ENCODE data around the gene CADPS. TPM values are rescaled to one million over a fixed set of nuclear protein-coding genes. Genes with fewer than 3 reads are reported as not detected.

The CADPS gene
- total RNA-seq, 4 donors from 2014 or later = 0.82 to 13.2 TPM; not detected in 2

DNA sequence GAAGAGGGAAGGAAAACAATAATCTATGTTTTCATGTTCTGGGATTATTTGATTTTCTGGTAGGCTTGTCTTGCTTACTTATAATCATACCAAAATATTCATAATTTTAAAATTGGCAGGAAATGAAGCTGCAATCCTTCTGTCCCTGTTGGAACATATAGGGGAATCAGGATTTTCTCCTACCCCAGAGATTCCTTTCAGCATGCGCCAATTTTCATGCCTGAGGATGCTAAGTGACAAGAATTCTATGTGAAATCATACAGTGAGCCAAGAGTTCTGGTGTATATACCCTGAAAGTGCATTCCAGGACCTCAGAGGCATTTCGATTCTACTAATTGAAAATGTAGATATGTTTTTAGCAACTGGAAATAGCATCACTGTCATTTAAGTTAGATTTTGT, 9.9 kb upstream of the CADPS start:
- Histone ChIP-seq H3K4me1 (no peaks in the 10 kb centered on the region), H3K27me3 (no peaks in the 10 kb centered on the region), H3K27ac (no peak overlapping the region), H3K36me3 (no peaks in the 10 kb centered on the region), H3K4me3 (no peak overlapping the region), H3K9me3 (no peaks in the 10 kb centered on the region)
- TF ChIP-seq POLR2A (IDR thresholded peaks at IDR 0.05) = no peak
- TF ChIP-seq, protein P1, sequence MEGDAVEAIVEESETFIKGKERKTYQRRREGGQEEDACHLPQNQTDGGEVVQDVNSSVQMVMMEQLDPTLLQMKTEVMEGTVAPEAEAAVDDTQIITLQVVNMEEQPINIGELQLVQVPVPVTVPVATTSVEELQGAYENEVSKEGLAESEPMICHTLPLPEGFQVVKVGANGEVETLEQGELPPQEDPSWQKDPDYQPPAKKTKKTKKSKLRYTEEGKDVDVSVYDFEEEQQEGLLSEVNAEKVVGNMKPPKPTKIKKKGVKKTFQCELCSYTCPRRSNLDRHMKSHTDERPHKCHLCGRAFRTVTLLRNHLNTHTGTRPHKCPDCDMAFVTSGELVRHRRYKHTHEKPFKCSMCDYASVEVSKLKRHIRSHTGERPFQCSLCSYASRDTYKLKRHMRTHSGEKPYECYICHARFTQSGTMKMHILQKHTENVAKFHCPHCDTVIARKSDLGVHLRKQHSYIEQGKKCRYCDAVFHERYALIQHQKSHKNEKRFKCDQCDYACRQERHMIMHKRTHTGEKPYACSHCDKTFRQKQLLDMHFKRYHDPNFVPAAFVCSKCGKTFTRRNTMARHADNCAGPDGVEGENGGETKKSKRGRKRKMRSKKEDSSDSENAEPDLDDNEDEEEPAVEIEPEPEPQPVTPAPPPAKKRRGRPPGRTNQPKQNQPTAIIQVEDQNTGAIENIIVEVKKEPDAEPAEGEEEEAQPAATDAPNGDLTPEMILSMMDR (IDR thresholded peaks at IDR 0.05) = no peak
- no peak for DNase-seq
- intact Hi-C loops (cut with DNase I; ENCODE audit: low total_unique reads) = no loop called here

DNA sequence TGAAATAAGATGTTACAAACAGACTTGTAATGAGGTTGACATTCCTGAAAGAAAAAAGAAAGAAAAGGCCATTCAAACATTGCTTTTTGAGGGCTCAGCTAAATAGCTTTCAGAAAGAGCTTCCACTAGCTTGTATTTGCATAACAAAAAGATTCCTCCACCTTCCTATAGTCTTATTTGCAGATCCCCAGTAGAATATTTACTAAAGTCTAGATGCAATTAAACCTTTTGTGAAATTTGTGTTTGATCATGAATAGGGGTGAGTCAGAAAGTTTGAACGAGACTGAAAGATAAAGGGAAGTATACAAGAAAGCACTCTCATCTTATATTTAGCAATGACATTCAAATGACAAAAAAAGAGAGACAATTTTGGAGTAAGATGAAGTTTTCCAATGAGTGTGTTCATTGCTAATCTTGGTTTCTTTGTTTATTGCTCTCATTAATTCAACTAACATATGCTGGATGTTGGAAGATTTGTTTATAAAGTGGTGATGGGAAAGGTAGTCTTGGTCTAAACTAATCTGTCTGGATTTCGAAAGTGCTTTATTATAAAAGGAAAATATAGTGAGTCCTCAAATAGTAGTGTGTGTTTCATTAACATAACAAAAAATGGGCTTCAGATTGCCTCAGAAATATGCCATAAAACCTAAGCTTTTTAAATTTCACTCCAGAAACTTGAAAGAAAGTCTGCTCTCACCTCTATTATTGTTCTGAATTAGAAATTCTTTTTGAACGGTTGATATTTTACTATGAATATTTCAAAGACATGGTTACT, 9.1 kb upstream of the CADPS start:
- Histone ChIP-seq H3K4me1 (no peaks in the 10 kb centered on the region), H3K9me3 (no peaks in the 10 kb centered on the region), H3K27ac (no peak overlapping the region), H3K27me3 (no peaks in the 10 kb centered on the region), H3K36me3 (no peaks in the 10 kb centered on the region), H3K4me3 (no peak overlapping the region)
- intact Hi-C loops (cut with DNase I; ENCODE audit: low total_unique reads) = no loop called here
- TF ChIP-seq POLR2A (IDR thresholded peaks at IDR 0.05) = no peak
- TF ChIP-seq, protein P1 (IDR thresholded peaks at IDR 0.05) = no peak
- no peak for DNase-seq

DNA sequence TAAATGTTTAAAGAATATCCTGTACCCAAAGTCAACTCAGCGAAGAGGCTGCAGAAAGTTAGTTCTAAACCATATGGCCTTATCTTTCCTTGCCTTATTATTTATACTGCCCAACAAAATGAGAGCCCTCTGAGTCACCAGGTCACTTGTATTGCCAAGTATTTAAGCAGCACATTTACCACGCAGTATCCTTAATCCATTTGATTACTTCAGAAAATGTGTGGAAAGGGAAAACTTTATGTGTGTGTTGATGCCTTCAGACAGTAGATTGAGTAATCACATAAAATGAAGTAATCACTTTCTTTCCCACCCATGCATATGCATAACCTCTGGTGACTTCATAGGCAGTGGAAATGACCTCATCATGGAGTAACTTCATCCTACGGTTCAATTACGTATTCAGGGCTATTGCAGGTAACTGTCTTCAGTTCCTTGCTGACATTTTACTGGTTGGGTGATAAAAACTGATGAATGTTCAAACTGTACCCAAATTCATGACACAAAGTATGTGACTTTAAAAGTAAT, 7.5 kb upstream of the CADPS start:
- Histone ChIP-seq H3K27ac (no peak overlapping the region), H3K9me3 (no peaks in the 10 kb centered on the region), H3K27me3 (no peaks in the 10 kb centered on the region), H3K36me3 (no peaks in the 10 kb centered on the region), H3K4me3 (no peak overlapping the region), H3K4me1 (no peaks in the 10 kb centered on the region)
- no peak for DNase-seq
- TF ChIP-seq, protein P1 (IDR thresholded peaks at IDR 0.05) = no peak
- TF ChIP-seq POLR2A (IDR thresholded peaks at IDR 0.05) = no peak
- intact Hi-C loops (cut with DNase I; ENCODE audit: low total_unique reads) = no loop called here

DNA sequence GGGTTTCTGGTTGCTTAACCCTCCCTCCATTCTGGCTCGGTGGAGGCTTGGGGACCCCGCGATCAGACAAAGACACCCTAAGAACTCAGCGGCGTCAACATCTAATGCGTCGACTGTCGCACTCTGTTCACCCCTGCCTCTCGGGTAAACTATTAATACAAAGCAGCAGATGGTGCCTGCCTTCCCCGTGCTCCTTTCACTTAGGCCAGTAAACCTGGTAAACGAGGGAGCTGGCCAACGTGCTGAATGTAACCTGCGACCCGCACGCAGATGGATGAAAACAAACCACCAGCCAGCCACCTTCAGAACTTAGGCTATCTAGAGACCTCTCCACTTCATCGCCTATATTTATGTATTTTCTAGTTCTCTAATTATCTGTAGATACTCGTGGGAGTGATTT, 848 bp upstream of the CADPS start:
- TF ChIP-seq, protein P1 (IDR thresholded peaks at IDR 0.05) = no peak
- no peak for TF ChIP-seq POLR2A (IDR thresholded peaks at IDR 0.05)
- Histone ChIP-seq H3K9me3 (no peaks in the 10 kb centered on the region), H3K27me3 (peaks cover 0 to 20% of the 10 kb centered on the region in 2 donors), H3K4me1 (peaks cover 0 to 14% of the 10 kb centered on the region in 2 donors), H3K36me3 (no peaks in the 10 kb centered on the region), H3K27ac (no peak overlapping the region), H3K4me3 (no peak overlapping the region)
- intact Hi-C loops (cut with DNase I; ENCODE audit: low total_unique reads) = no loop called here
- no peak for DNase-seq

DNA sequence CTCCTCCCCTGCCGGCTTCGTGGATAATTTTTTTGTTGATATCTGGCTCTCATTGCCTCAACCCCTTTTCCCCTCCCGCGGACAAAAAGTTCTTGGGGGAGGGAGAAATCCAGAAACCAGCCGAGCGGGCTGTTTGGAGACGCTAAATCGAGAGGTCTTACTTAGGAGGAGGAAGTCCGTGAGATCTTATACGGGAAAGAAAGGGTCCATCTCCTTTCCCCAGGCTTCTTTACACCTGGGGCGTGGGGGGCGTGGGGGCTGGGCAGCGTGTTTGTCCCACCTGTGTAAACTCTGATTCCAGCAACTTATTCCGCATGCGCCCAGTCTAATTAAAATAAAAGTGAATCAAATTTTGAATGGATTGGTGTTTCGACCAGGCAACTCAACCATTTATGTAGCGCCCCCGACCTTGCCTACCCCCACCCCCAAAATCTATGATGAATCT, 364 bp upstream of the CADPS start:
- TF ChIP-seq, protein P1 (IDR thresholded peaks at IDR 0.05) = no peak
- TF ChIP-seq POLR2A (IDR thresholded peaks at IDR 0.05) = no peak
- Histone ChIP-seq H3K36me3 (no peaks in the 10 kb centered on the region), H3K4me3 (no peak overlapping the region), H3K9me3 (no peaks in the 10 kb centered on the region), H3K27ac (no peak overlapping the region), H3K27me3 (peaks cover 0 to 23% of the 10 kb centered on the region in 2 donors), H3K4me1 (peaks cover 0 to 14% of the 10 kb centered on the region in 2 donors)
- intact Hi-C loops (cut with DNase I; ENCODE audit: low total_unique reads) = no loop called here
- DNase-seq = no peak
